Activated CD4-positive, alpha-beta T cell treated with anti-CD3 and anti-CD28 coated beads, Interleukin-2, amount 50 U/mL, for 4 hours (primary cell): ENCODE data around the gene MRPL18.
A peak's percentile ranks its signal among the peaks of the same experiment; 100 is the strongest.
"Not testable (repeated sequence)": the region's sequence is repeated elsewhere in the genome, so short reads cannot be mapped to it uniquely, and the experiment has no call there.

ENCODE experiments used
- DNase-seq, 2 experiments: peaks; one replicate each; pipeline ENCODE4 v3.0.0-alpha.2; 2020

Gene MRPL18

DNA sequence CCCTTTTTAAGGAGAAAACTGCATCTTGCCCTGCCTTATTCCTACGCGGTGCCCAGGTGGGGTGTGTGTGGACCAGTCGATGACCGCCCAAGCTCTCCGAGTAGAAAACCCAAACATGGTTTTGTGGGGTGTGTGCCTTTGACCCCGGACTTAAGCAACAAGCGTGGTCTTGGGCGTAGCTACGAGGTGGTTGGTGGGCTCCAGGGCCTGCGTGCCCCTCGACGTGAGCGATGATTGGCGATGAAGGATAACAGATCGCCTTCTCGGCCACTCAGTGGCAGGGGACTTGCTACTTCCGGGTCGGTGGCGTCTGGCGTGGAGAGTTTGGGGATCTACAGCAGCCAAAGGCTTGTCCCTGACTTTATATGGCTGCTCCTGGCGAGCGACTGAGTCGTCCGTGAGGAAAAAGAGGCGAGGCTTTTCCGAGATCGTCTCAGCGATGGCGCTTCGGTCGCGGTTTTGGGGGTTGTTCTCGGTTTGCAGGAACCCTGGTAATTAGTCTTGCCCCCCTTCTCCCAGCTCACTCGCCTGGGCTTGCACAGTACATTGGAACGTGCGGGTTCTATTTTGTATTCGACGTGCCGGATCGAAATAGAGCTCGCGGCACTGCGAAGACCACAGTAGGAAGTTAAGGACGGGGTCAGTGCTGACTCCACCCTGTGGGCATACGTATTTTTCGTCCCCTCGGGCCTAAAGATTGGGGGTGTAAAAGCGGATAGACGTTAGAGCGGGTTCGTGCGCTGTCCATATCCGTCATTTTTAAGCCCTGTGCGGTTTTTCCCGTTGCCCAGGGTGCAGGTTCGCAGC is at the start of gene MRPL18:
Gene MRPL18 (plus strand): TSS at position 319 of the 807 bp plus-strand sequence. CDS start 121 bp downstream, at position 440.
- peak; percentile 79 to 82 for DNase-seq

DNA sequence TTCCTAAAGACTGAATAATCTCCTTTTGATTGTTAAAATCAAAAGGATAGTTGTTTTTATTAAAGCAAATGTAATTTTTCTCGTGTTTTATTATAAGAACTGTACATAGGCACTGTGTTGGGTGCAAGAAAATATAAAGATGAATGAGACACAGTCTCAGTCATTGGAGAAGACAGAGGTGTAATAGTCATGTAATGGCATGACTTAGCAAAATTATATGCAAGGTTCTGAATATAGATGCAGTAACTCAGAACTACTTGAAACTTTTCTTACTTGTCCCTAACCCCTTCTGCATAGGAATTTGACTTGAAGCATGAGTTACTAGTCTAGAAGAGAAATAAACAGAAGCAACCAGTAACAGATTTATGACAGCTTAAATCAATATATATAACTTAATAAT is 48.1 kb upstream of the MRPL18 start:
- DNase-seq, result no peak

DNA sequence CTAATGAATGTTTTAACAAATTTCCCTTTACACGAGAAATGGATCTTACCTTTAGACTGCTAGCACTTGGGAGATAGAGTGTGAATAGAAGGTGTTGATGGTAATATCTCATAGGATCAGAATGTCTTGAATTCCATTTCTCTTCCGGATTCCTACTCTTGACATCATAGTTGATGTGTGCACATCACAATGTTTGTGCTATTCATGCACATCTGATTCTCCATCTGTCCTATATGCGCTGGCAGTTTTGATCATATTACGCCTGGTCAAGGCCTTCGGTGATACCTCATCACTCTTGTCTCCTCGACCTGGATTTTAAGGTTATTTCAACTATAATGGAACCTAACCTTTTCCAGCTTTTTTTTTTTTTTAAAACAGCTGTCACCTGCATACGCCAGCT is 45.2 kb upstream of the MRPL18 start:
- DNase-seq, result no peak

DNA sequence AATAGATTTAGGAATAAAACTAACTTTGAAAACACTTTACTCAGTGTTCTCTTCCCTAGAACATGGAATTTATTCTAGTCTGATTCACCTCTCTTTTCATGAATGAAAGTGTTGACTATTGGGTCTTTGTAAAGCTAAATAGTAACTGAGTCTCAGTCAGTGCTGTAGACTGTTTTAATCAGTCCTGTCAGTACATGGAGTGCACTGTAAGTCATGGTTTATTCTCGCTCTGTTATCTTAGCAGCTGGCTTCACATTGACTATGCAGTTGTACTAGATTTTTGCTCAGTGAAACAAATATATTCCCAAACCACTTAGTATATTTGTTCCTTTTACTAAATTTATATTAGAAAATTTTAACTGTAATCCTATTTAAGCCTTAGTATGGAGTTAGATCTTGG is 43.5 kb upstream of the MRPL18 start:
- DNase-seq, result no peak

DNA sequence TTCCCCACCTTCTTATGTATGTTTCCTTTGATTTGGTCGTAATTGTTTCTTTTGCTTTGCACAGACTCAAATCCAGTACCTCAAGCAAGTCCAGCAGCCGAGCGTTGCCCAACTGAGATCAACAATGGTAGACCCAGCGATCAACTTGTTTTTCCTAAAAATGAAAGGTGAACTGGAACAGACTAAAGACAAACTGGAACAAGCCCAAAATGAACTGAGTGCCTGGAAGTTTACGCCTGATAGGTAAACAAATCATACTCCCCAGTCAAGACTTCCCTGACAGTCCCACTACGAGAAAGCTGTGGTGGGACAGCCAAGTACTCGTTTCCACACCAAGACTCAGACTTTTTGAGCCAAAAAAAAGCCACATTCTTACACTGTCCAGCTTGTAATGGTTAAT is 42.1 kb upstream of the MRPL18 start:
- DNase-seq, result not testable (repeated sequence)

DNA sequence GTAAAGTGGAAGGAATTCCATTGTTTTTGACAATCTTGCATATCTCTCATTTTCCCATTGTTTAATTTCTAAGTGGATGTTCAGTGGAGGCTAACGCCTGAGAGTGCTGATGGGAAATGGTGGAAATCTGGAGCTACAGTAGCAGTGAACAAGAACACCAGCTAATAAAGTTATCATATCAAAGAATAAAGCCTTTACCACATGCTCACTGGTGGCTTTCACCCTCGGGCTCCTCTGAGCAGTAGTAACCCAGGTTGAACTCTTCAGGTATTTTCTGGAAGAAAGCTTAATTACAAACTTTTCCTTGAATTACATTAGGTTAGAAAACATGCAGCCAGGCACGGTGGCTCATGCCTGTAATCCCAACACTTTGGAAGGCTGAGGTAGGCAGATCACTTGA is 38.8 kb upstream of the MRPL18 start:
- DNase-seq, result no peak

DNA sequence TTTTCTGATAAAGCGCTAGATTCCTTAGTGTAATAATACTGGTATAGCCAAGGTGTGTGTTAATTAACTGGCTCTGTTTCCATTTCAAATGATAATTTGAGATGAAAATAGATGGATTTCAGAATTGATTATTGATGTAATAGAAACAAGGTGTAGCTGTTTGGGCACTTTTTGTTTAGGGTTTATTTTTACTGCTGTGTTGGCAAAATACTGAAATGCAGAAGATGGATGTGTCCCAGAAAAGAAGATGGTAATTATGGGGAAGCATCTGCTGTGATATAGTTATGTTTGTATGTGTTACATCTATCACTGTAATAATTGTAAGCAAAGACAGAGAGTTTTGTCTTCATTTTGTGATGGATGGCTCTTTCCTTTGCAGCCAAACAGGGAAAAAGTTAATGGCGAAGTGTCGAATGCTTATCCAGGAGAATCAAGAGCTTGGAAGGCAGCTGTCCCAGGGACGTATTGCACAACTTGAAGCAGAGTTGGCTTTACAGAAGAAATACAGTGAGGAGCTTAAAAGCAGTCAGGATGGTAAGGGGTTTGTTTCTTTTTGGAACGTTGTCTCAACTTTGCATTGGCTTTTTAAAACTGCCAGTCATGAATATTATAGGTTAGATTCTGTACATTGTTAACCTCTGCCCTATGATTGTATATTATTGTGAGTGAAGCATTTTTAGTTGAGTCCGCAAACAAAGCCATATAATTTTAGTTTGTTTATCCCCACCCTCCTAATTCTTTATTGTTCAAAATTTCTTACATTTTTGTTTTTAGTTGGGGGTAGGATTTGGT is 37.0 kb upstream of the MRPL18 start:
- DNase-seq, result no peak

DNA sequence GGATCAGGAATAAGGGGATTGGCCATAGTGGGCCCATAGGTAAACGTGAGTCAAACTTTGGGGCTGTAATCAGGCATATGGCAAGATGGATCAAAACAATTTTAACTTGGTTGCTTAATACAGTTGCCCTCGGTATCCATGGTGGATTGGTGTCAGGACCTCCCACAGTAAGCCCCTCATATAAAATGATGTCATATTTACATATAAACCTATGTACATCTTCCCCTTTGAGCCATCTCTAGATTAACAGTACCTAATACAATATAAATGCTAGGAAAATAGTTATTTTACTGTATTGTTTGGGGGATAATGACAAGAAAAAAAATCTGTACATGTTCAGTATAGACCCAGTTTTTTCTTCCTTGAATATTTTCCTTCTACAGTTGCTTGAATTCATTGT is 35.9 kb upstream of the MRPL18 start:
- no peak for DNase-seq

DNA sequence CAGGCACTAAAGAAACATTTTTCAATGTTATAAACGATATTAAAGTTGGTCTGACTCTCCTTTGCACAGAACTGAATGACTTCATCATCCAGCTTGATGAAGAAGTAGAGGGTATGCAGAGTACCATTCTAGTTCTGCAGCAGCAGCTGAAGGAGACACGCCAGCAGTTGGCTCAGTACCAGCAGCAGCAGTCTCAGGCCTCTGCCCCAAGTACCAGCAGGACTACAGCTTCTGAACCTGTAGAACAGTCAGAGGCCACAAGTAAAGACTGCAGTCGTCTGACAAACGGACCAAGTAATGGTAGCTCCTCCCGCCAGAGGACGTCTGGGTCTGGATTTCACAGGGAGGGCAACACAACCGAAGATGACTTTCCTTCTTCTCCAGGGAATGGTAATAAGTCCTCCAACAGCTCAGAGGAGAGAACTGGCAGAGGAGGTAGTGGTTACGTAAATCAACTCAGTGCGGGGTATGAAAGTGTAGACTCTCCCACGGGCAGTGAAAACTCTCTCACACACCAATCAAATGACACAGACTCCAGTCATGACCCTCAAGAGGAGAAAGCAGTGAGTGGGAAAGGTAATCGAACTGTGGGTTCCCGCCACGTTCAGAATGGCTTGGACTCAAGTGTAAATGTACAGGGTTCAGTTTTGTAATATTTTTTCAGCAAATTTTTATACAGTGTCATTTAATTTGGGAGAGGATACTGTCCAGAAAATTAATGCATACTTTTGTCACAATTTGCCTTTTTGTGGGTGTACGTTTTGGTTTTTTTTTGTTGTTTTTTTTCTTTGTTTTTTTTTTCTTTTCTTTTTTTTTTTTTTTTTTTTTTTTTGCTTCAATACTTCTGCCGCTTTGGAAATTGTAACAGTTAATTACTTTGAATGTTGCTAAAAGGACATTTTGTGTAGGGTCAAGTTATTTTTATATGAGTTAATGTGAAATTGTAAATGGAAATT is 35.0 kb upstream of the MRPL18 start:
- no peak for DNase-seq

DNA sequence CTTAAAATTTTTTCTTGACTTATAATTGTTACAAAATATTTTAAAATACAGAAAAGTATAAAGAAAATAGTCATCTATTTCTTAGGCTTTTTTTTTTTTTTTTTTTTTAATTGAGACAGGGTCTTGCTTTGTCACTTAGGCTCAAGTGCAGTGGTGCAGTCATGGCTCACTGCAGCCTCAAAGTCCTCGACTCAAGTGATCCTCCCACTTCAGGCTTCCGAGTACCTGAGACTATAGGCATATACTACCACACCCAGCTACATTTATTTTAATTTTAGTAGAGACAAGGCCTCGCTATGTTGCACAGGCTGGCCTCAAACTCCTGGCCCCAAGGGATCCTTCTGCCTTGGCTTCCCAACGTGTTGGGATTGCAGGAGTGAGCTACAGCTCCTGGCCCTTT is 33.8 kb upstream of the MRPL18 start:
- DNase-seq, result no peak

DNA sequence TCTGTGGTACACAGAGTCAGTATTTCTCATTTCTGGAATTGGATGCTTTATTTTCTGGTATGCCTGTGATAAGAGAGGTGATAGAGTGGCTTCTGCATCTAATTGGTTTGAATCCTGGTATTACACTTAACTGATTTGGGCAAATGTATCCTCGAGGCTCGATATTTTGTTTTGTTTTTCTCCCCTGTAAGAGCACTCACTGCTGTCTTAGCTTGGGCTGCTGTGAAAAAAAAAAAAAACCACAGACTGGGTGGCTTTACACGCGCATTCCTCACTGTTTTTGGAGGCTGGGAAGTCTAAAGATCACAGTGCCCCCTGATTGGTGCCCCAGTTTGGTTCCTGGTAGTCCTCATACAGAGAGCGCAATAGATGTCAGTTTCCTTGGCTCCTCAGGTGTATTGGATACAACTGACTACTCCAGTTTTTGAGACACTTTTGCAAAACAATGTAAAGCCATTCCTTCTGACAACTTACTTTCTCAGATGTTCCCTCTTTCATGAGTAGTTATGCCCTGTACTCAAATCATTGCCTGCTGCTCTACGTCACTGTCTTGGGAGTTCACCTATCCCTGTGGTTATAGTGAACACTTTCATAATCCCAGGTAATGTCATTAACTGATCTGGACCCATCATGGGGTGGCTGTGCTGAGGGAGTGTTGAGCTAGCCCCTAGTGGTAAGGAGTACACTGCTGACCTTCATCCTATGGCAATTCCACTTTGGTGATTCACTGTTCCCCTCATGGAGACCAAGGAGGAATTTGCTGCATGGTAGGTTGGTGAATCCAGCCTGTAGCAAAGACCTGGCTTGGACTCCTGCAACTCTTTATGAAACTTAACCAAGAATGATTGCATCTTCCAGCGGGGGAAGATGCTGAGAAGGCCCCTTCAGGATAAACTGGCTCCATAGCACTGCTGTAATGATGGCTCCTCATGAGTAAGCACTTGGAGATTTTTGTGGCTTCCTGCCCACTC is 32.0 kb upstream of the MRPL18 start:
- DNase-seq, result no peak

DNA sequence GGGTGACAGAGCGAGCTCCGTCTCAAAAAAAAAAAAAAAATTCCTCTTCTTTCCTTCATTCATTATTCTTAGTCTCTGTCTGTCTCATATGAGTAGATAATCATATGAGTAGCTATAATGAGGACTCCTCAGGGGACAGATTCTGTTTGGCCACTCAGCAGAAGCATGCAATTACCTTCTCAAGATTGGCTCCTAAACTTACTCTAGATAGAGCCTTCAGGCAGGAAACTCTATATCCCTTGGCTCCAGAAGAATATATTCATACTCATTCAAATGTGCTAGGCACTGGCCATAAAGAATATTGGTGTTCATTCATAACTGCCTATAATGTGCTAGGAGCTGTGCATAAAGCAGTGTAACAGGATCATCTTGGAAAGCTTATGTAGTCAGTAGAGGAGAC is 30.6 kb upstream of the MRPL18 start:
- DNase-seq, result no peak

DNA sequence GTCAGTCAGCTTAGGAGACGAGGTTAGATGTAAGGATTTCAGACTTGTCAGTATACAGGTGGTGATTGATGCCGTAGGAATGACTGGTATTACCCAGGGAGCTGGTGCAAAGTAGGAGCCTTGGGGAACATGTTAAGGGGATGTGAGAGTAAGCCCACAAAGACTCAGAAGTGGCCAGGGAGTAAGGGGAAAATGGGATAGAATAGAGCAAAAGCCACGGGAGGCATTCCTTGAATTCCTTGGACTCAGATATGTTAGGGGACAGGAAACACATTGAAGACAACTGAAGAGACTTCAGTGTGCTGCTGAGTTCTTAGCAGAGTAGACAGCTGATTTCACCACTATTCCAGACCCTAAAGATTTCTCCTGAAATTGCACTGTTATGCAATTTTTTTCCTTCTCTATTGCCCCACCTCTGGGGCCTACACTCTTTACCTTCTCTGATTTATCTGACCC is 29.6 kb upstream of the MRPL18 start:
- no peak for DNase-seq

DNA sequence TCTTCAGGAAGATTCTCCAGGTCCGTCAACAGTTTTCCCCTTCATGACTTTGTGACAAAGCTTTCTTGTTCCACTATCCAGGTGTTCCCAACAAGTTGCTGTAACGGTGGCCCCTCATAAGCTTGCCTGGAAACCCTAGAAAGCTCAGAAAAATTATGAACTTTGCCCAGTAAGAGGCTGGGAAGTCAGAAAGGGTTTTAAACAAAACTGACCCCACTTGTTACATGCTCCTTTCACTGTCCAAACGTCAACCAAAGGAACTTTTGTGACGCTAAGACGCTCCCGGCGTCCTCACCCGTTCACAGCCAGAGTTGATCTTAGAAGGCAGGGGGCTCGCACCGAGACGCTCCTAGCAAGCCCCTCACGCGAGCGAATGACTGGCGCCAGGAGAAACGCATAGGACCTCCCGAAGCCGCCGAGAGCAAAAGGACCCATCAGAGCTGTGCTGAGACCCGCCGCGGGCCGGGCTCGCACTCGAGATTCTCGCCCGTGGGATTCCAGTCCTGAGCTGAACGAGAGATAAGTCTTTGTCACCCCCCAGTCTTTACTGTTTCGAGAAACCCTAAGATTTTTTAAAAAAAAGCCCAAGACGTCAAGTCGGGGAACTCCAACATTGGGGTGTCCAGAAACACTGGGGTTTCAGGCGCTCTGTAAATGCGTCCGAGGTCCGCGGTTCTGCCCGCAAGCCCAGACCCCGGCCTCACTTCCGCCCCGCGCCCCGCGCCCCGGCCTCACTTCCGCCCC is 29.0 kb upstream of the MRPL18 start:
- DNase-seq, result peak; percentile 10 to 20

DNA sequence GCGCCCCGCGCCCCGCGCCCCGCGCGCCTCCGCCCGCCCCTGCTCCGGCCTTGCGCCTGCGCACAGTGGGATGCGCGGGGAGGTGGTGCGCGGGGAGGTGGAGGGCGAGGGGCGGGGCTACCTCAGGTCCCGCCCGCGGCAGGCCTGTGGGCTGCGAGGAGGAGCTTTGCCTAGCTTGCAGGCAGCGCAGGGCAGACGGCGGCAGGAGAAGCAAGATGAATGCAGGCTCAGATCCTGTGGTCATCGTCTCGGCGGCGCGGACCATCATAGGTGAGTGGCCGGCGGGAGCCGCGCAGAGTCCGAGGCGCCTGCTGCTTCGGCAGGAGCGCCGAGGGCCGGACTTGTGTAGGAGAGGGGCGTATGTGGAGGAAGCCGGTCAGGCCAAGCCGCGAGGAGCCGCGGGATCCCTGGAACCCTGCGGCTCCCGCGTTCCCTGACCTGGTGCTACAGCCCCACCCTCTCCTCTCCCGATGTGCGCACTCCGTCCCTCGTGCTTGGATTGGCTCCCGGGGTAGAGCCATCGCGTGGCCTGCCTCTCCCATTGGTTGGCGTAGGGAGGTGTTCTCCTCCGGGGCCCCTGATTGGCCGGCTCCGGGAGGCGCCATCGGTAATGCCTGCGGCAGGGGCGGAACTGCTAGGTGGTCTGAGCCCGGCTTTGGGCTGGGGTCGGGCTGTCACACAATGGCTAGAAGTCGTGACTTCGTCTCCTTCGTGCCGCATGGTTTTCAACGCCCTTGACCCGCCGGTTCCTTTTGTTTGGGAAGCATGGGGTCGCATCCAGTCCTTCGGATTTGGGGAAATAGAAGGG is 28.2 kb upstream of the MRPL18 start, which contains the start of gene ACAT2:
Gene ACAT2 (plus strand): TSS at position 173 of the 808 bp plus-strand sequence. CDS start 43 bp downstream, at position 216.
- peak; percentile 84 to 89 for DNase-seq

DNA sequence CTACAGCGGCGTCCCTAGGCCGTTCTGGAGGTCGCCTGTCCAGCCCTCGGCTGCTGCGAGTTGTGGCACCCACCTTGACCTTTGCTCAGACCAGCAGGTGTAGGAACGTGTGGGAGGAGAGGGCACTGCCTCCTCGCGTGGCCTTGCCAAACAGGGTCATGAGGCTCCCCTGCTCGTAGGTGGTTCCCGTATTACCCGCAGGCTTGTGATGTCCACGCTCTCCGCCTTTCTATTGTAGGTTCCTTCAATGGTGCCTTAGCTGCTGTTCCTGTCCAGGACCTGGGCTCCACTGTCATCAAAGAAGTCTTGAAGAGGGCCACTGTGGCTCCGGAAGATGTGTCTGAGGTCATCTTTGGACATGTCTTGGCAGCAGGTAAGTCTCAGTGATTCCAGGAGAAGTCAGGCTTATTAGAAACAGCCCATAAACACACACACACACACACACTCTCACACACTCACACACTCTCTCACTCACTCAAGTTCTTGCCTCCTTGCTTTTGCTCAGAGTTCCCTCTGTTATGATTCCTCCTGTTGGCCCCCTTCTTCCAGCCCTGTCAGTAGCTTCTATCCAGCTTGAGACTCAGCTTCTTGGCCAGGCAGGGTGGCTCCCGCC is 27.5 kb upstream of the MRPL18 start:
- peak in 1 of 2 experiments; percentile 7 for DNase-seq

DNA sequence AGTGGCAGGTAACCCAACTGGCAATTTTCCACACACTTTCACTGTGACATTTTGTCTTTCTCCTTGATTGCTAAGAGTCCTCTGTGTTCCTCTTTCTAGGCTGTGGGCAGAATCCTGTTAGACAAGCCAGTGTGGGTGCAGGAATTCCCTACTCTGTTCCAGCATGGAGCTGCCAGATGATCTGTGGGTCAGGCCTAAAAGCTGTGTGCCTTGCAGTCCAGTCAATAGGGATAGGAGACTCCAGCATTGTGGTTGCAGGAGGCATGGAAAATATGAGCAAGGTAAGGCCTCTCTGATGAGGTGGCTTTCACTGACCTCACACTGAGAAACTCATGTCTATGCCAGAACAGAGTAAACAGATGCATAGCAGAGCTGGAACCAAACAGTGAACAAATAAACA is 23.4 kb upstream of the MRPL18 start:
- DNase-seq, result no peak

DNA sequence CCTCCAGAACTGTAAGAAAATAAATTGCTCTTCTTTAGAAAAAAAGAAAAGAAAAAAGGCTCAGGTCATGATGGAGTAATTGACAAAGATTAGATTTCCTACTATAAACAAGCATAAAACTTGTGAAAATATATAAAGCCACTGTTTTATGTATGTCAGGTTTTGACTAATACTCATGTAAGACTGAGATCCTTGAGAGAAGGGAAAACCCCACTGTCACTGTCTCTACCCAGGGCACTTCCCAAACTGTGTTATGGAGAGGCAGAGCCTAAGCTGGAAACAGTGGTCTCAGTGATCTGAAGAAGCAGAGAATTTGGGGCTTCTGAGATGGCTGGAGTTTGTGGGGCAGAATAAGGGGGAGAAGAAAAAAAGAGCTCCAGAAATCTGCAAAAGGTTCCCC is 20.8 kb upstream of the MRPL18 start:
- DNase-seq, result no peak

DNA sequence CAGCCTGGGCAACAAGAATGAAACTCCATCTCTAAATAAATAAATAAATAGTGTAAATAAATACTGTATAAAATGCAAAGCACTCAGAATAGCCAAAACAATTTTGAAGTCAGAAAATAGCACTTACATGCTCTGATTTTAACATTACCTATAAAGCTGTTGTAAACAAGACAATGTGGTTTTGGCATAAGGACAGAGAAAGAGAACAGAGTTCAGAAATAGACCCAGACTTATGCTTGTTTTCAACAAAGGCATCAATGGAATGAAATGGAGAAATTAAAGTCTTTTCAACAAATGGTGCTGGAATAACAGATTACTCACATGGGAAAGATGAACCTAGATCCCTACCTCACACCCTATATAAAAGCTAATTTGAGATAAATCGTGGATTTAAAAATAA is 18.1 kb upstream of the MRPL18 start:
- no peak for DNase-seq
